ENCODE data around the gene OR10T2.
"Not testable (repeated sequence)": the region's sequence is repeated elsewhere in the genome, so short reads cannot be mapped to it uniquely, and the experiment has no call there.

OR10T2 gene

DNA sequence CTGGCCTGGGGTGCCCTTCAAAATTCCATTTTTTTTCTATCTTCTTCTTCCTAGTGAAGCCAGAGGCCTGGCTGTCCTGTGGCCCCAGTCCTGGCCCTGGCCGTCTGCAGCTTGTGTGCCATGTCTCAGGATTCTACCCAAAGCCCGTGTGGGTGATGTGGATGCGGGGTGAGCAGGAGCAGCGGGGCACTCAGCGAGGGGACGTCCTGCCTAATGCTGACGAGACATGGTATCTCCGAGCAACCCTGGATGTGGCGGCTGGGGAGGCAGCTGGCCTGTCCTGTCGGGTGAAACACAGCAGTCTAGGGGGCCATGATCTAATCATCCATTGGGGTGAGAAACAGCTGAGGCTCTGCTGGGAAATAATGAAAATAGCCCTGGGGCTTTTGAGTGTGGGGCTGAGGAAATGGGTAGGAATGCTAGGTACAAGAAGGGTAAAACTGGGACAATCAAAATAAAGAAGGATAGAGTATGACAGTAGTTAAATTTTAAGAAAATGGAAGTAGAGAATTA is 43.4 kb downstream of the OR10T2 start:
- DNase-seq: no peak

DNA sequence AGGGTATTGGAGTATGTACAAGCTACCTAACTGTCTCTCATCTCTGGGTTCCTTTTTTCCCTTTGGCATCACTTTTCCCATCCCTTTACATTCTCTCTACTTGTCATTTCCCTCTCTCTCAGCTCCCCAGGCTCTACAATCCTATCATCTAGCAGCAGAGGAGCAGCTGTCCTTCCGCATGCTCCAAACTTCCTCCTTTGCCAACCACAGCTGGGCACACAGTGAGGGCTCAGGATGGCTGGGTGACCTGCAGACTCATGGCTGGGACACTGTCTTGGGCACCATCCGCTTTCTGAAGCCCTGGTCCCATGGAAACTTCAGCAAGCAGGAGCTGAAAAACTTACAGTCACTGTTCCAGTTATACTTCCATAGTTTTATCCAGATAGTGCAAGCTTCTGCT is 45.0 kb downstream of the OR10T2 start:
- no peak for DNase-seq

- no peak for DNase-seq
Observed at GRCh38 chr1:158353303-158354075, 45.8 kb downstream of the OR10T2 start, which contains the start of gene CD1E. Gene CD1E (plus strand): TSS chr1:158353894. CDS start chr1:158353989, 95 bp downstream.

GRCh38 chr1:158348946-158349345 is 50.3 kb downstream of the OR10T2 start:
- DNase-seq: not testable (repeated sequence)
